HCT116 (cell line): ENCODE measurements around the gene SLFN14. TPM values are rescaled to one million over a fixed set of nuclear protein-coding genes. Genes with fewer than 3 reads are reported as not detected.

Experiments used
- ATAC-seq: fragments of 200-7000 bp; cut with Tn5 transposase; 2 replicates; pipeline ENCODE4 v1.9.1; 2020; ENCODE audit warnings: mild to moderate bottlenecking, moderate library complexity
- BruUV-seq: library from RNA; stranded (reverse); fragments of 400-500 nt; replicated peaks from 2 replicates; lab custom pipeline; 2021; lab: Mats Ljungman, UMichigan
- CTCF ChIA-PET: fragments of 300-600 bp; sonication (Branson Sonifier 250); formaldehyde crosslinking; loops from one replicate; lab custom pipeline; 2021; ENCODE audit warnings: antibody characterized with exemption; lab: Charles Lee
- POLR2A ChIA-PET: fragments of 300-600, 350-600 bp; sonication (Branson Sonifier 250); formaldehyde crosslinking; loops from one replicate; lab custom pipeline; 2021; ENCODE audit warnings: antibody characterized with exemption; lab: Charles Lee
- RAD21 ChIA-PET, 2 experiments: fragments of 300-600 bp; sonication (Branson Sonifier 250); formaldehyde crosslinking; loops; one replicate each; lab custom pipeline; 2023; ENCODE audit warnings: low total read pairs in 2 of 2; ENCODE audit not compliant: uncharacterized antibody in 2 of 2, unreplicated experiment in 2 of 2, low non-redundant PET in 1 of 2; lab: Charles Lee
- DNase-seq: peaks from one replicate; pipeline ENCODE4 v3.0.0-alpha.2; 2010; ENCODE audit warnings: low read depth, low spot score
- H2AFZ ChIP-seq: fragments of 200-600 bp; shearing (Covaris generic), sonication (generic); 2 replicates; pipeline ENCODE4 v1.6.1; 2017; ENCODE audit warnings: low read depth, mixed run types, mixed read lengths, antibody characterized with exemption, low read length; ENCODE audit not compliant: poor library complexity, severe bottlenecking
- H3K27ac ChIP-seq: 2 replicates; pipeline ENCODE4 v1.5.1; 2012; ENCODE audit warnings: low read depth, low read length
- H3K27me3 ChIP-seq: fragments of 200-600 bp; sonication (generic); 2 replicates; pipeline ENCODE4 v1.6.1; 2016; ENCODE audit warnings: mixed run types, low read length, mixed read lengths; ENCODE audit not compliant: insufficient read depth
- H3K36me3 ChIP-seq, 2 experiments: fragments of 200-500 bp in 1 of 2; fragments of 200-600 bp in 1 of 2; sonication (Bioruptor generic) in 1 of 2; sonication (generic) in 1 of 2; 2 replicates each; pipeline versions ENCODE4 v1.5.1 to v1.6.1; 2014 to 2016; ENCODE audit warnings: low read length in 2 of 2, inconsistent platforms in 1 of 2, mixed read lengths in 1 of 2, mixed run types in 1 of 2; ENCODE audit not compliant: insufficient read depth in 2 of 2, control insufficient read depth in 1 of 2
- H3K4me1 ChIP-seq, 2 experiments: fragments of 200-600 bp in 1 of 2; sonication (generic) in 1 of 2; 2 replicates each; pipeline versions ENCODE4 v1.5.1 to v1.6.1; 2012 to 2017; ENCODE audit warnings: low read length in 2 of 2, inconsistent platforms in 1 of 2, mild to moderate bottlenecking in 1 of 2, mixed read lengths in 1 of 2, mixed run types in 1 of 2, moderate library complexity in 1 of 2; ENCODE audit not compliant: insufficient read depth in 2 of 2, control insufficient read depth in 1 of 2
- H3K4me2 ChIP-seq: fragments of 200-600 bp; sonication (generic); 2 replicates; pipeline ENCODE4 v1.6.1; 2017; ENCODE audit warnings: mixed run types, low read length, mixed read lengths
- H3K4me3 ChIP-seq, 2 experiments: fragments of 200-600 bp in 1 of 2; sonication (generic) in 1 of 2; replicated peaks in 1 of 2; 2 replicates each; pipeline ENCODE4 v1.5.1; 2011 to 2016; ENCODE audit warnings: low read length in 2 of 2, control low read depth in 1 of 2, low read depth in 1 of 2, mild to moderate bottlenecking in 1 of 2, mixed read lengths in 1 of 2, mixed run types in 1 of 2
- H3K79me2 ChIP-seq: fragments of 200-600 bp; sonication (generic); 2 replicates; pipeline ENCODE4 v1.6.1; 2017; ENCODE audit warnings: mild to moderate bottlenecking, mixed run types, low read length, moderate library complexity, mixed read lengths; ENCODE audit not compliant: insufficient read depth
- H3K9ac ChIP-seq: fragments of 200-600 bp; sonication (generic); 2 replicates; pipeline ENCODE4 v1.6.1; 2016; ENCODE audit warnings: low read length, mixed read lengths
- H3K9me2 ChIP-seq: fragments of 200-600 bp; sonication (generic), shearing (Covaris generic); 2 replicates; pipeline ENCODE4 v1.6.1; 2017; ENCODE audit warnings: mixed run types, mild to moderate bottlenecking, moderate library complexity; ENCODE audit not compliant: insufficient read depth
- H3K9me3 ChIP-seq, 2 experiments: fragments of 200-500 bp in 1 of 2; fragments of 200-600 bp in 1 of 2; sonication (Bioruptor generic) in 1 of 2; sonication (generic) in 1 of 2; 2 replicates each; pipeline ENCODE4 v1.6.1; 2014 to 2017; ENCODE audit warnings: low read length in 2 of 2, mixed read lengths in 2 of 2, inconsistent platforms in 1 of 2, low read depth in 1 of 2, mild to moderate bottlenecking in 1 of 2, mixed run types in 1 of 2, moderate library complexity in 1 of 2; ENCODE audit not compliant: control insufficient read depth in 1 of 2, insufficient read depth in 1 of 2
- H4K20me1 ChIP-seq: fragments of 200-600 bp; sonication (generic), shearing (Covaris generic); 2 replicates; pipeline ENCODE4 v1.6.1; 2017; ENCODE audit warnings: mixed run types, mild to moderate bottlenecking, moderate library complexity; ENCODE audit not compliant: insufficient read depth
- CBX3 ChIP-seq: IDR thresholded peaks from 2 replicates; pipeline ENCODE4 v1.6.1; 2012; ENCODE audit warnings: low read depth
- CEBPB ChIP-seq: IDR thresholded peaks from 2 replicates; pipeline ENCODE4 v1.6.1; 2012; ENCODE audit warnings: low read depth
- ELF1 ChIP-seq: IDR thresholded peaks from 2 replicates; pipeline ENCODE4 v1.6.1; 2012; ENCODE audit warnings: low read depth, borderline replicate concordance
- EZH2phosphoT487 ChIP-seq: fragments of 200-600 bp; IDR thresholded peaks from 2 replicates; pipeline ENCODE4 v1.6.1; 2018; ENCODE audit warnings: antibody characterized with exemption, borderline replicate concordance
- MAX ChIP-seq: IDR thresholded peaks from 2 replicates; pipeline ENCODE4 v1.6.1; 2012
- REST ChIP-seq: IDR thresholded peaks from 2 replicates; pipeline ENCODE4 v1.6.1; 2012; ENCODE audit warnings: low read depth
- SRF ChIP-seq: IDR thresholded peaks from 2 replicates; pipeline ENCODE4 v1.6.1; 2012; ENCODE audit warnings: low read depth
- ZBTB33 ChIP-seq: IDR thresholded peaks from 2 replicates; pipeline ENCODE4 v1.6.1; 2011; ENCODE audit warnings: mild to moderate bottlenecking, low read length, moderate library complexity; ENCODE audit not compliant: insufficient replicate concordance; ENCODE audit errors: extremely low read depth
- intact Hi-C: fragments of 100-400 bp; cut with micrococcal nuclease; formaldehyde crosslinking; loops from 2 replicates; pipeline ENCODE4 v1.10.0; 2022
- total RNA-seq: library from RNA; stranded (reverse); gene quantifications from one replicate; pipeline ENCODE4 v1.2.1, GENCODE V29; 2021; ENCODE audit not compliant: unreplicated experiment

Gene SLFN14
- total RNA-seq, 1 experiment from 2014 or later, result not detected

- CTCF ChIA-PET, result interaction anchor here (0.6 to 1.8 kb wide), 7 partner anchors 10 to 417 kb away, joined by 3 to 6 read pairs (median 3); no protein-coding TSS in a partner anchor
- Histone ChIP-seq H4K20me1 (no peaks in the 10 kb centered on the region), H3K4me1 (peaks cover 0 to 5% of the 10 kb centered on the region in 2 experiments; a peak in 1 of 4 replicates), H3K4me2 (no peak within 1 kb of the TSS), H3K9ac (no peak within 1 kb of the TSS), H3K9me2 (no peaks in the 10 kb centered on the region), H3K4me3 (no peak within 1 kb of the TSS), H3K36me3 (no peaks in the 10 kb centered on the region), H3K27me3 (no peaks in the 10 kb centered on the region; the same call in 1 of the 2 replicates), H2AFZ (no peak within 1 kb of the TSS), H3K27ac (no peak within 1 kb of the TSS), H3K79me2 (no peaks in the 10 kb centered on the region), H3K9me3 (no peaks in the 10 kb centered on the region)
- POLR2A ChIA-PET, result no interaction called here
- ATAC-seq (no peak), DNase-seq (no peak)
- intact Hi-C loops, result loop anchor here (5.0 kb wide), 2 partner anchors 280 to 540 kb away; no protein-coding TSS in a partner anchor
- RAD21 ChIA-PET, result no interaction called here
- no peak for TF ChIP-seq EZH2phosphoT487
- no peak for TF ChIP-seq MAX
- TF ChIP-seq REST, result no peak
- no peak for TF ChIP-seq ELF1
- TF ChIP-seq CBX3, result no peak
- no peak for TF ChIP-seq CEBPB
- TF ChIP-seq SRF, result no peak
- TF ChIP-seq ZBTB33, result no peak
- BruUV-seq, result no TSS peak
Observed at GRCh38 chr17:35537601-35538141, 22.9 kb downstream of the SLFN14 start, which contains the start of gene SLFN12L. Gene SLFN12L (minus strand): TSS chr17:35537678. CDS start chr17:35522364, 15,314 bp downstream.
